ENCODE results near the gene HOXC10.

- TF ChIP-seq, protein P1, sequence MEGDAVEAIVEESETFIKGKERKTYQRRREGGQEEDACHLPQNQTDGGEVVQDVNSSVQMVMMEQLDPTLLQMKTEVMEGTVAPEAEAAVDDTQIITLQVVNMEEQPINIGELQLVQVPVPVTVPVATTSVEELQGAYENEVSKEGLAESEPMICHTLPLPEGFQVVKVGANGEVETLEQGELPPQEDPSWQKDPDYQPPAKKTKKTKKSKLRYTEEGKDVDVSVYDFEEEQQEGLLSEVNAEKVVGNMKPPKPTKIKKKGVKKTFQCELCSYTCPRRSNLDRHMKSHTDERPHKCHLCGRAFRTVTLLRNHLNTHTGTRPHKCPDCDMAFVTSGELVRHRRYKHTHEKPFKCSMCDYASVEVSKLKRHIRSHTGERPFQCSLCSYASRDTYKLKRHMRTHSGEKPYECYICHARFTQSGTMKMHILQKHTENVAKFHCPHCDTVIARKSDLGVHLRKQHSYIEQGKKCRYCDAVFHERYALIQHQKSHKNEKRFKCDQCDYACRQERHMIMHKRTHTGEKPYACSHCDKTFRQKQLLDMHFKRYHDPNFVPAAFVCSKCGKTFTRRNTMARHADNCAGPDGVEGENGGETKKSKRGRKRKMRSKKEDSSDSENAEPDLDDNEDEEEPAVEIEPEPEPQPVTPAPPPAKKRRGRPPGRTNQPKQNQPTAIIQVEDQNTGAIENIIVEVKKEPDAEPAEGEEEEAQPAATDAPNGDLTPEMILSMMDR (optimal IDR thresholded peaks at IDR 0.05 in 1 of 3, IDR thresholded peaks at IDR 0.05 in 1 of 3, conservative IDR thresholded peaks at IDR 0.05 in 1 of 3; ENCODE audit: extremely low read depth in 1 of 3, insufficient read depth in 2 of 3, low read length in 3 of 3), result no peak
- no peak for TF ChIP-seq EZH2 (IDR thresholded peaks at IDR 0.05; ENCODE audit: low read length)
Measured at GRCh38 chr12:53967421-53967925, 17.5 kb upstream of the HOXC10 start.

Data from keratinocyte (primary cell).